GM18502 (cell line): Measurements from ENCODE around the gene OBSCN.

ENCODE experiments used
- ATAC-seq: cut with Tn5 transposase; IDR thresholded peaks from one replicate; pipeline ENCODE4 v1.9.1; 2021; ENCODE audit warnings: mild to moderate bottlenecking; ENCODE audit not compliant: unreplicated experiment, poor library complexity

OBSCN gene

DNA sequence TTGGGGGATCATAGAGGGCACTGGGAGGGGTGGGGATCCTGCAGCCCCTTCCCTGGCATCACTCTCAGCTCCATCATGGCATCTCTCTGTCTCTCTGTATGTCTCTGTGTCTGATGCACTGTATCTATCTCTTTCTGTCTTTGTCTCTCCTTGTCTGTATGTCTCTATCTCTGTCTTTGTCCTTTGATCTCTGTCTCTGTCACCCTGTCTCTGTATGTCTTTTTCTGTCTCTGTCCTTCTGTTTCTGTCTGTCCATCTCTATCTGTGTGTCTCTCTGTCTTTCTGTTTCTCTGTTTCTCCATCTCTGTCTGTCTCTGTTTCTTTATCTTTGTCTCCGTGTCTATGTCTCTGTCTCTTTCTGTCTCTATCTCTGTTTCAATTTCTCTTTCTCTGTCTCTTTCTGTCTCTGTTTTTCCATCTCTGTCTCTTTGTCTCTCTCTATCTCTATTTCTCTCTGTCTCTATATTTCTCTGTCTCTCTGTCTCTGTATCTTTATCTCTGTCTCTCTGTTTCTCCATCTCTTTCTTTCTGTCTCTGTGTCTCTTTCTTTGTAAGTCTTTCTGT, 142.4 kb downstream of the OBSCN start:
- ATAC-seq, result no peak

DNA sequence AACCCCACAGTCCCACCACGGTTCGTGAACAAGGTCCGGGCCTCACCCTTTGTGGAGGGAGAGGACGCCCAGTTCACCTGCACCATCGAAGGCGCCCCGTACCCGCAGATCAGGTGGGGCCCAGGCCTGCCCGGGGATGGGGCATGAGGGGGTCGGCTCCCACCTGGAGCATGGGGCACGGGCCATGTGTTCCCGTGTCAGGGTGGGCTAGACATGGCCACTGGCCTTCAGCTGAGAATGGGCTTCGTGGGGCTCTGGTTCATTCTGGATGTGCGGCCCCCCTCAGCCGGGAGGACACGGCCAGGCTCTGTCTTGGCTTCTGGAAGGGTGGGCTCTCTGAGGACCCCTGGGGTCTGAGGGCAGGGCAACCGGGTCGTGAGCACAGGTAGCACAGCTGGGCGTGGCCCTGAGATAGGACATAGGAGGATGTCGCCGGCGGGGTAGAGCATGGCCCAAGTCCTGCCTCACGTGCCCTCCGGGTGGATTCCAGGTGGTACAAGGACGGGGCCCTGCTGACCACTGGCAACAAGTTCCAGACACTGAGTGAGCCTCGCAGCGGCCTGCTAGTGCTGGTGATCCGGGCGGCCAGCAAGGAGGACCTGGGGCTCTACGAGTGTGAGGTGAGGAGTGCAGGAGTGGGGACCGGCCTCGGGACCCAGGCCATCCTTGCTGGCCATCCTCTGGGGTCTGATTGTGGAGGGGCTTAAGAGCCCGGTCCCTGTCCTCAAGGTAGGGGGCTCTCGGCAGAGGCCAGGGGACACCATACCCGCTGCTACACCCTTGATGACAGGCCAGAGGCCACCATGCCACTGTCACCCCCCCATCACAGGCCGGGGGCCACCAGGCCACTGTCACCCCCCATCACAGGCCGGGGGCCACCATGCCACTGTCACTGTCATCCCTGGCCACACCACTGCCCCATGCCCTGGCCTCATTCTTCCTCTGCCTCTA, 143.3 kb downstream of the OBSCN start:
- no peak for ATAC-seq

DNA sequence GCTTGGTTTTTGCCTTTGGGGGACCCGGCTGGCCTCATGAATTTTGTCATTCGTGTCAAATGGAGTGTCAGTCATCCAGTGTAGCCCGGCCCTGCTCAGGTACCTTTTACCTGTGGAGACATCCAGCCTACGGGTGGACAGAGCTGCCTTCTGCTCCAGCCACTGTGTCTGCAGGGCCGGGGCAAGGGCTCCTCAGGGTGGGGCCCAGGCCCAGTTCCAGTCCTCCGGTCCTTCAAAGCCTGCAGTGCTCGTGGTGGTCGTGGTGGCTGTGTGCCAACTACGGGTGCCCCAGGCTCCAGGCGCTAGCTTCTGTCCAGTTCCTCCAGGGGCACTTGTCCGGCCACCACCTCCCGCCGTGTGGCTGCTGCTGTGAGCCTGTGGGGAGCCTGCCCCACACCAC, 144.0 kb downstream of the OBSCN start:
- no peak for ATAC-seq

DNA sequence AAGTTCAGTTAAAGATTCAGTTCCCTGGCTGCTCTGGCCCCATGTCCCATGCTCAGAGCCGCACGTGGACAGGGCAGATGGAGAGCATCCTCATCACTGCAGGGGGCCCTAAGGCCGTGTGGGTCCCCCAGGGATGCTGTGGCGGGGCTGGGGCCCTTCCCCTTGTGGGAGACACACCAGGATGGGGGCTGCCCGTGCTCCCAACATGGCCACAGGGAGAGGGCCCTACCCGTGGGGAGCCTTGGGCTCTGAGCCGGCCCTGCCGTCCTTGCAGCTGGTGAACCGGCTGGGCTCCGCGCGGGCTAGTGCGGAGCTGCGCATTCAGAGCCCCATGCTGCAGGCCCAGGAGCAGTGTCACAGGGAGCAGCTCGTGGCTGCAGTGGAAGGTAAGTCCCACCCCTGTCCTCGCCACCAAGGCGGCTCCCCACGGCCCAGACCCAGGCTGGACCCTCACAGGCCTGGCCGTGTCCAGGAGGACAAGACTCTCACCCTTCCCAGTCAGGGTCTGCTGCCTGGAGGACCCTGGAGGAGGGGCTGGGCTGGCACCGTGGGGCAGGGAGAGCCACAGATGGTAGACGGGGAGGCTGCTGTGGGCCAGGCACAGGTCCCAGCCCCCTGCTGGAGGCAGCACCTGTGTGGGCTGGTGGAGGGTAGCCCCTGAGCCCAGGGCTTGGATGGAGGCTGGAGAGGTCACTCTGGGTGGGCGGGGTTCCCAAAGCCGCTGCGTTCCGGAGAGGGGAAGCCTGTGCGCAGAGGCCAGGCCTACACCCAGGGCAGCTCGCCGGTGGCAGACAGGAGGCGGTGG, 145.0 kb downstream of the OBSCN start:
- no peak for ATAC-seq

DNA sequence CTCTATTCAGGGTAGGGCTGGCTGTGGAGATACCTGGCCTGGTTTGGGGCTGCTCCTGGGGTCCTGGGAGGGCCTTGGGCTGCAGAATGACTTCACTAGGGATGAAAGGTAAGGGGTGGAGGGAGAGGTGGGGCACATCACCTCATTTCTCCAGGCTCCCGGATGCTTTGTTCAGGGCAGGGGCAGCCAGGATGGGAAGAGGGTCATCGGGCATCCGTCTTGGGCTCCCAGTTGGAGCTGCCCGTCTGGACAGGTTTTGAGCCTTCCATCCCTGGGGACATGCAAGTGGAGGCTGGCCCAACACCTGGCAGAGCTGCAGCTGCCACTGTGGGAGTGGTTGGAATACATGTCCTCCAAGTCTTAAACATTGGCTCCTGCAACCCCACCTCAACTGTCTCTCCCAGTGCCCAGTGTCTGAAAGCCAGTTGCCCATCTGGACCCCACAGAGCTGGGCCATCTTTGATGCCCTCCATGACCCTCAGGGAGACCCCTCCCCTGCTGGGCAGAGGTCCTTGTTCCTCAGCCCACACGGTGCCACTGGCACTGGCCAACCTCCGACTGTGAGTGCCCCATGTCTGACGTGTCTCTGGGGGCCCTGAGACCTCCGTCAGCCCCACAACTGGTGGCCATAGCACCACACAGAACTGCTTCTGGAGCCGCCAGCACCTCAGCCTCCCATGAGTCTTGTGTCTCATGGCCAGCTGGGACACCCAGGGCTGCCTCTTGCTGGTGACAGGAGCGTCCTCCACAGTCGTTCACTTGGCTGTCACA, 145.9 kb downstream of the OBSCN start:
- ATAC-seq, result no peak

DNA sequence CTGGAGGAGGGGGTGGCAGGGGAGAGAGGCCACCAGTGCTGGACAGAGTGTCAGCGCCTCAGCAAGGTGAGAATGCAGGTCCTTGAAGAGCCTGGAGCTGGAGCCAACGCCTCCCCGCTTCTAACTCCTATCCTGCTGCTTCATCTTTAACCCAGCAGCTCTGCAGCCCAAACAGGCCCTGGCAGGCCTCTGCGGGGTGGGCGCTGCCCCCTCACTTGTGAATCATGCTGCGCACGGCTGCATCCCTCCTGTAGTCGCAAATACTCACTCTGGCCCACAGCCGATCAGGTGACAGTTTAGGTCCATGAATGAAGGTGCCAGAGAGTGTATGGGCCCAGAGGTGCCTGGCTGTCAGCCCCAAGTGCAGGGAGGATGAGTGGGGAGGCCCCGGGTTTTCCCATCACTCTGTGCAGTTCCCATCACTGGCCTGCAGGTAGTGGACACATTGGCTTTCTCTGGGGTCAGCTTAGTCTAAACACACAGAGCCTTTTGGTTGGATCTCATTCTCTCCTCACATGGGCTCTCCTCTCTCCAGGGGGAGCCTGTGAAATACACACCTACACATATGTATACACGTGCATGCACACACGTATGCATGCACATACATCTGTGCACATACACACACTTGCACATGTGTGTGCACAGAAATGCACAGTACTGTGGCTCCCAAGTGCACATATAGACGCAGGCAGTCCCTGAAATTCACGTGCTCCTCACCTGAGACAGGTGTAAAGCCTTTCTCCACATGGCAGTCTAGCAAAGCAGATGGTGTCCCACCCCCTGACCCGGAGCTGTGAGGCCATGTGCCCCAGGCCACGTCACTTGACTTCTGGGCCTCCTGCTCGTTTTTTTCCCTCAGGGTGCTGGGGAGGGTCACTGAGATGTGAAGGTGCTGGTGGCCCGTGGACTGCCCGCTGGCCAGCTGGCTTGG, 146.8 kb downstream of the OBSCN start:
- ATAC-seq, result no peak

DNA sequence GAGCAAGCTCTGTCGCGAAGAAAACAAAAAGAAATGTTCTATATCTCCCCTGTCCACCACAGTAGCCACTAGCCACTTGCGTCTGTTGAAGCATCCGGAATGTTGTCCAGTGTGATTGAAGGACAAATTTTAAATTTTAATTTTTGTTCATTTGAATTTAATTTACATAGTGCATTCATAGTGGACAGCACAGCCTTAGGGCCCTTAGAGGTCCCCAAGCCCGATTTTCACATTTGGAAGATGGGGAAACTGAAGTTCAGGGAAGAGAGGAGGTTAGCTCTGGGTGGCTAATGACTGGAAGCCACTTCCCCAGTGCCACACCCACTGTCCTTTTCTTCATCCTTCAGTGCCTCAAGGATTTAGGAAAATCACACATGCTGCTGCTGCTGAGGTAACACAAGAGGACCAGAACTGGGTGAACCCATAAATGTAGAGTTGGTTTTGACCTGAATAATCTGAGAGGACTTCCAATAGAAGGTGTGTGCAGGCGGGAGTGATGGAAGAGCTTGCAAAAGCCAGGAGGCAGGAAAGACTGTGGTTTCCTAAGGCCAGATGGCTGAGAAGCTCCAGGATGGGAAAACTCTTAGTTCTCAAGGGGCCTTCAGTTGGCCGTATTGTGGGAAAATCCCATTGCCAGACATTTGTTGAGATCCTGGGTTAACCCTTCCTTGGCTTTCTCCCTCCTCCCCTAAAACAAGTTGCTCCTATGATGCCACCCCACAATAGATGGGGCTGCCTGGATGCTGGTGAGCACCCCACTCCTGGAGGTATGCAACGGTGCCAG, 149.2 kb downstream of the OBSCN start:
- no peak for ATAC-seq

DNA sequence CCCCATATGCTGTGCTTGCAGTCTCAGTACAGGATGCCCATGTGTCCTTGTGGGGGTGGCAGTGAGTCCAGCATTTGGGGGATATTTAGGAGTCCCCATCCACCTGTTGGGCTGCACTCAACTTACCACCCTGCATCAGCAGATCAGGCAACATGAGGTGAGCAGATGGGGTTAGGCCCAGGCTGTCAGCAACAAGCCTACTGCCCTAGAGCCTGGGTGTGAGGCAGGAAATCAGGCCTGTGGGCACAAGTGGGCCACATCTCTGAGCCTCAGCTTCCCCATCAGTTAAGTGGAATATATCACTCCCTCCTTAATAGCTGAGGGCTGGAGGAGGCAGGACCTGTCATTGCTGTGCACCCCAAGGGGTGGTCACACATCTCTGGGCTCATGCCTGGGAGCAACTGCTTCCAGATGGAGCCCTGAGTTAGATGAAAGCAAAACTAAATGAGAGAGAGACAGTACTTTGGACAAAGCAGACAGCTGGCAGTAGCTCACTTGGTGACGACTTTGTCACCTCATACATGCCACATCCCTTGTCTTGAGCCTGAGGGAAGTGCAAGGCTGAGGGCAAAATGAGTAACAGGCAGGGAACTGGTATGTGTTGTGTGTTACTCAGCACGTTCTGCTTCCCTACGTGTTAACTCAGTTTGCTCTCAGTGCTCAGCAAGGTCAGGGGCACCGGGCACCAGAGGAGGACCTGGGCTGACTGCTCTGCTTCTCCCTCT, 150.4 kb downstream of the OBSCN start:
- ATAC-seq, result no peak

DNA sequence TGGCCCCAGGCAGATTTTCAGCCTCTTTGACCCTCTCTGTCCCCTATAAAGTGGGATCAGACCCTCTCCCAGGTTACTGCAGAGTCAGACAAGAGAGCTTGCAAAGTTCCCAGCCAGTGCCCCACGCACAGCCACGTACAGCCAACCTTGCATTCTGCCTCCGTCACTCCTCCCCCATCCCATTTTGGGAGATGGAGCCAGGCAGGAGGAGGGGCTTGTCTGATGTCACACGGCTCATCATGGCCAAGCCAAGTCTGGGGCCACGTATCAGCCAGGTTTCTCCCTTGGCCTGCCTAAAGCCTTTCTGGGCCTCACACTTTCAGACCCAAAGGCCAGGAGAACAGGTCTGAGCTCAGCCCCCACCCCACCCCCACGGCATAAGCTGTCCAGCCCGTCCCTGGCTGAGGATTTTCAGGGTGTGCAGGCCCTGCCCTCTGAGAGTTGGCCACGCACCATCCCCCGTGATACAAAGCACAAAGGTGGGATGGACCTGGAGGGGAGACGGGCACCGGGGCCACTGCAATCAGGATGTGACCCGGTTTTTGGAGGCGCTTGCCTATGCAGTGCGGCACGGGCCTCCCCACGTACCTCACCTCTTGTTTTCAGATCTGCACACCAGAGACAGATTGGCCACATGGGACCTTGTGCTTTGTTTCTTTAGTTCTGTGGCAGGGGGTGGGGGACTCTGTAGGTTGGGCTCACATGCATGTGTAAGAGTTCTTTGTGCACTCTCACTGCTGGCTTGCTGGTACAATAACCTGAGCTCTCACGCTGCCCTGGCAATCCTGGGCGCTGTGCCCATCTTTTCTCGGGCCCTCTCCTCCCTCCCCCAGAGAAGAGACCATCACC, 151.1 kb downstream of the OBSCN start:
- ATAC-seq, result no peak

DNA sequence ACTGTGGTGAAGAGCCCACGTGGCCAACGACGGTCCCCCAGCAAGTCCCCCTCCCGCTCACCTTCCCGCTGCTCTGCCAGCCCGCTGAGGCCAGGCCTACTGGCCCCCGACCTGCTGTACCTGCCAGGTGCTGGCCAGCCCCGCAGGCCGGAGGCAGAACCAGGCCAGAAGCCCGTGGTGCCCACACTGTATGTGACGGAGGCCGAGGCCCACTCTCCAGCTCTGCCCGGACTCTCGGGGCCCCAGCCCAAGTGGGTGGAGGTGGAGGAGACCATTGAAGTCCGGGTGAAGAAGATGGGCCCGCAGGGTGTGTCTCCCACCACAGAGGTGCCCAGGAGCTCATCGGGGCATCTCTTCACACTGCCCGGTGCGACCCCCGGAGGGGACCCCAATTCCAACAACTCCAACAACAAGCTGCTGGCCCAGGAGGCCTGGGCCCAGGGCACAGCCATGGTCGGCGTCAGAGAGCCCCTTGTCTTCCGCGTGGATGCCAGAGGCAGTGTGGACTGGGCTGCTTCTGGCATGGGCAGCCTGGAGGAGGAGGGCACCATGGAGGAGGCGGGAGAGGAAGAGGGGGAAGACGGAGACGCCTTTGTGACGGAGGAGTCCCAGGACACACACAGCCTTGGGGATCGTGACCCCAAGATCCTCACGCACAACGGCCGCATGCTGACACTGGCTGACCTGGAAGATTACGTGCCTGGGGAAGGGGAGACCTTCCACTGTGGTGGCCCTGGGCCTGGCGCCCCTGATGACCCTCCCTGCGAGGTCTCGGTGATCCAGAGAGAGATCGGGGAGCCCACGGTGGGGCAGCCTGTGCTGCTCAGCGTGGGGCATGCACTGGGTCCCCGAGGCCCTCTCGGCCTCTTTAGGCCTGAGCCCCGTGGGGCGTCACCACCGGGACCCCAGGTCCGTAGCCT, 152.0 kb downstream of the OBSCN start:
- no peak for ATAC-seq

DNA sequence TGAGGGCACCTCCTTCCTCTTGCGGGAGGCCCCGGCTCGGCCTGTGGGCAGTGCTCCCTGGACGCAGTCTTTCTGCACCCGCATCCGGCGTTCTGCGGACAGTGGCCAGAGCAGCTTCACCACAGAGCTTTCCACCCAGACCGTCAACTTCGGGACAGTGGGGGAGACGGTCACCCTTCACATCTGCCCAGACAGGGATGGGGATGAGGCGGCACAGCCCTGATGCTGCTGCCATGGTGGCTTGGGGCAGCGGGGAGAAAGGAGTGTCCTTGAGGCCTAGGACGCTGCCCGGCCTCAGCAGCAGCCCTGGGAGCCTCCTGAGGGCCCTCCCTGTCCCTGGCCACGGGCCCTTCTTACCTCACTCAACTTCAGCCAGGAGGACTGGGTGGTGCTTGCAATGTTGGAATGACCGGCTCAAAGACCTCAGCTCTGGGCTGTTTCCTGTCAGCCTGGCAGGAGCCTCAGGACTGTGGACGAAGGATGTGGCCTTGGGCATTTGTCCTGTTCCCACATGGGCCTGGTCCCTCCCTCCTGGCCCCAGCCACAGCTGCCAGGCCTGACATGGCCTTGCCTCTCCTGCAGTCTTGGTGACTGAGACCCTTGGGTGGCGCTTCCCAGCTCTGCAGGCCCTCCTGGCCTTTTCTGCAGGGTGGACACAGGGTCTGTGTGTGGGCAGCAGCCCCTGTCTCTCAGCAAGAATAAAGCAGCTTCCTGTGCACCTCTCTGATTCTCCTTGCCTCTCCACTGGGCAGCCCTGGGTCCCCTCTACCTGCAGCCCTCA, 152.9 kb downstream of the OBSCN start:
- ATAC-seq, result no peak

DNA sequence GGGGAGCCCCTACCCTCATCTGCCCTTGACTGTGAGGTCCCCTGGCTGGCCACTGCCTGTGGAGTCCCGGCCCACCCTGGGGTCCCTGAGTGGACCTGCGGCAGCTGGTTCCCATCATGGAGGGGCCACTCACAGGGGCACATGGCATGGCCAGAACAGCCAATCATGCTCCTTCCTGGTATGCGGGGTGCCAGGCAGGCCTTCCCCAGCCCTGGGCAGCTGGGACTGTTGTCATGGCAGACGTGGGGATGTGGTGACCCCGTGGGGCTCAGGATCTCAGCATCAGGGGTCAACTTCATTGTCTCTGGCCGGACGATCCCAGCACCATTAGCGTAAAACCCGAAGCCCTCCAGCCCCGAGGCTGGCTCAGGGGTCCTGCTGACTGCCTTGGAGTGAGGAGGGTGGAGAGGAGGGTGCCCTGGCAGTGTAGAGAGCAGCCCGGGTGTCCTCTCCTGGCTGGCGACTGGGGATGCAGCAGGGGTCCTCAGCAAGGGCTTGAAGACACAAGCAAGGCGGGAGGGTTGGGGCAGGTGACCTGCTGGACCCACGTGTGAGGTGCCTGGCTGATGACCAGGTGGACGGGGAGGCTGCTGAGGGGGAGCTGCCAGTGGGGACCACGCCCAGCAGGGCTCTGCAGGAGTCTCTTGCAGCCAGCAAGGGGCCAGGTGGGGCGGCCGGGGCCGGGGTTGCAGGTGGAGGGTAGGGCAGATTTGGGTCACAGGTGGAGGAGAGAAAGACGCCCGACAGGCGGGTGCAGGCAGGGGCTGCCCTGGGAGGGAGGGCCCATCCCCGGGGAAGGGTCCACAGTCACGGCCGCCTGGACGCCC, 153.7 kb downstream of the OBSCN start:
- no peak for ATAC-seq

DNA sequence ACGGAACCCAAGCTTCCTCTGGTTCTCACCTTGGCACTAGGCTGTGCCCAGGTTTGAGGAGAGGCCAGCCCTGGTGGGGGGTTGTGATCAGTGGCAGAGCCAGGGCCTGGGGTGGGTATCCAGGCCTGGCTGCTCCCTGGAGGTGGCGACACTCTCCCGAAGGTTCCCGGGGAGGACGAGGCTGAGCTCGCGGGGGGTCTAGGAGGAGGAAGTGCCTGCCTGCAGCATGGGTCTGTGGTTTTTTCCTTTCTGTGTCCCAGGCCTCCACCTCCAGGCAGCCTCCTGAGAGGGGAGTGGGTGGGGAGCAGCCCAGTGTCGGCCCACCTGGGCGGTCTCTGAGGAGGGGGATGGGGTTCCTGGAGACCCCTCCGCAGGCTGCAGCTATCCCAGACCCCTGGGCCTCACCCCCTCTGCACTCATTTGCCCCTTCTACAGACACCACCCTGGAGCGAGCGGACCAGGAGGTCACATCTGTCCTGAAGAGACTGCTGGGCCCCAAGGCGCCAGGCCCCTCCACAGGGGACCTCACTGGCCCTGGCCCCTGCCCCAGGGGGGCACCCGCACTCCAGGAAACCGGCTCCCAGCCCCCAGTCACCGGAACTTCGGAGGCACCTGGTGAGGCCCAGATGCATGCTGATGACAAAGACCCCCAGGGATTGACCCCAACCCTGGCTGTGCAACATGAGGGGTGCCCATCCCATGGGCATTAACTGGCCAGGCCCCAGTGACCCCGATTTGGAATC, 154.5 kb downstream of the OBSCN start:
- ATAC-seq, result no peak
